Fibroblast of skin of abdomen (primary cell): ENCODE results near the gene SEC23IP. TPM values are rescaled to one million over a fixed set of nuclear protein-coding genes. Genes with fewer than 3 reads are reported as not detected.
"Not testable (repeated sequence)": the region's sequence is repeated elsewhere in the genome, so short reads cannot be mapped to it uniquely, and the experiment has no call there.

ENCODE experiments used
- DNase-seq: peaks from one replicate; pipeline ENCODE4 v3.0.0-alpha.2; 2013
- polyA plus RNA-seq, 2 experiments: library from polyadenylated mRNA; unstranded; fragments of 120-200 nt; gene quantifications; one replicate each; pipeline ENCODE4 v1.2.1, GENCODE V29; 2013; ENCODE audit not compliant: insufficient read length in 2 of 2

Gene SEC23IP
- 68.3 TPM for polyA plus RNA-seq (2013, experiment 1 of 2; ENCODE audit: insufficient read length)
- polyA plus RNA-seq (2013, experiment 2 of 2; ENCODE audit: insufficient read length), result 62.5 TPM

- peak; percentile 95 for DNase-seq
These were observed at the start of gene SEC23IP for GRCh38 chr10:119892188-119893065. Gene SEC23IP, plus strand, starts transcription at chr10:119892730. Its CDS starts 53 bp downstream, at chr10:119892783.

DNA sequence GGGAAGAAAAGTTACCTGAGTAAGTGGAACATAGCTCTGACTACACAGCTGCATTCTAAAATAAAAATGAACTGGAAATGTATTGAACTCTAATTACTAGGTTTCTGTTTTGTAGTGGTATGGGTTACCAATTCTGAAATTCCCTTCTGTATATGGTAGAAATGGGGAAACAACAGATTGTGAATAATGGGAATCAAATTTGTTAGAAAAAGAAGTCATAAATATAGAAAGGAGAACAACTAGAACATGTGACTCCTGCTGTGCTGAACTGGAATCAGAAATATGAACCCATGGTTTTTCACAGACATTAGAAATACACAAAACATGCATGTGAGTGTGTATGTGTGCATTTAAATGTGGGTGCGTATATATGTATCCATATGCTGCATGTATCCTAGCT is 46.9 kb upstream of the SEC23IP start:
- DNase-seq, result no peak

DNA sequence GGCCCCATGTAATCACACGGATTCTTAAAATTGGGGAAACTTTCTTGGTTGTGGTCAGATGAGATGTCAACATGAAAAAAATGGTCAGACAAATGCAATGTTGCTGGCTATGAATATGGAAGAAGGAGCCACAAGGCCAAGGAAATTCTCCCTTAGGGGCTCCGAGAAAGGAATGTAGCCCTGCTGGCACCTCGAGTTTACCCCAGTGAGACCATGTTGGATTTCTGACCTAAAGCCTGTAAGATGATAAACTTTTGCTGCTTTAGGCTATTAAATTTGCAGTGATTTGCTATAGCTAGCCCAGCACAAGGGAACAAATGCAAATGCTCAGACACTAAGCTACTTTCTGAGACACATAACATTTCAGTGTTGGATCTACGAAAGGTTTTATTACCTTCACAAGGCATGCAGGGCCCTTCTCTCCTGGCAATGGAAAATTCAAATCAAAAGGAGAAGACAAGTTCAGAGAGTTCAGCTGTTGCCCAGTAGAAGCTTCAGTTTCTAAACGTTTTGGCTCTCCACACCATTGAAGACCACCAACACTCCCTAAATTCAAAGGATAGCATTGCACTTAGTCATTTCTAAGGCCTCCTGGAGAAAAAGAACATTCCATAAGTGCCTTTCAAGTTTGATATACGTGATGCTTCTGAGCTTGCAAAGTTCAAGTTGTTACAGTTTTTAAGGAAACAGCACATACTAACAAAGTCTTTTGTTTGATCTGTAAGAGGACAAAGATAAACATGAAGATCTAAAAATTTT is 43.3 kb upstream of the SEC23IP start:
- peak; percentile 87 for DNase-seq

DNA sequence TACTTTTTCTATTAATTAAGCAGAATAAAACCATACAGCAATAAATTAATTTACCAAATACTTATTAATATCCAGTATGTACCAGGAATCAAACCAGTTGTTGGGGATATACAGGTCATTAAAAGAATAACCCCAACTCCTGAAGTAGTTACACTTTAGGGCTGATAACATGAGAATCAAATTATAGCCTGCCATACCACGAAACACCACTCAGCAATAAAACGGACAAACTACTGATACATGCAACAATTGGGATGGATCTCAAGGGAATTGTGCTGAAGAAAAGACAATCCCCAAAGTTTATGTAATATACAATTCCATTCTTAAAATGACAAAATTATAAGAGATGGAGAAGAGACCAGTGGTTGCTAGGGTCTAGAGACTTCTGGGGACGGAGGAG is 42.6 kb upstream of the SEC23IP start:
- peak; percentile 28 for DNase-seq

DNA sequence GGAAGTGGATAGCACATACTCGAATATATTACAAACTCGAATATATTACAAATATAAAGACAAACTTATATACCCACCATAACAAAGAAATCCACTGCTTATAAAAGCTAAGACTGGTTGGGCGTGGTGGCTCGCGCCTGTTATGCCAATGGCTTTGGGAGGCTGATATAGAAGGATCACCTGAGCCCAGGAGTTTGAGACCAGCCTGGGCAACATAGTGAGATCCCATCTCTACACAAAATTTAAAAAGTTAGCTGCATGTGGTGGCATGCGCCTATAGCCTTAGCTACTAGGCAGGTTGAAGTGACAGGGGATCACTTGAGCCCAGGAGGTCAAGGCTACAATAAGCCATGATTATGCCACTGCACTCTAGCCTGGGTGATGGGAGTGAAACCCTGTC is 40.3 kb upstream of the SEC23IP start:
- DNase-seq, result no peak

DNA sequence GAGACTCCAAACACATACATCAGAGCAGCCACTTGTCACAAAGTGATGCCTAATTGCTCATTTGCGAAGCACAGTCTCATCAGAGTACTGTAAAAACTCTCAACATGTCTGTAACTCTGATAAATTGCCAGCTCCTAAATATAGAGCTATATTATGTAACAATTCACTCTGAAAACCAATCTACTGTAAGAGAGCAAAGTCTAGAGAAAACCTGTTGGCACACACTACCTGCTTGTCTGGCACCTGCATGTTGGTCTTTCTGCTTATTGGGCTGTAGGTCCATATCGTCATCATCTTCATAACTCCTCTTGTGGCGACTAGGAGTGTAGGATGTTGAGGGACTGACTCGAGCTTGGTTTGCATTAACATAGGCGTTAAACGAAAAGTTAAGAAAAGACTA is 39.7 kb upstream of the SEC23IP start:
- no peak for DNase-seq

DNA sequence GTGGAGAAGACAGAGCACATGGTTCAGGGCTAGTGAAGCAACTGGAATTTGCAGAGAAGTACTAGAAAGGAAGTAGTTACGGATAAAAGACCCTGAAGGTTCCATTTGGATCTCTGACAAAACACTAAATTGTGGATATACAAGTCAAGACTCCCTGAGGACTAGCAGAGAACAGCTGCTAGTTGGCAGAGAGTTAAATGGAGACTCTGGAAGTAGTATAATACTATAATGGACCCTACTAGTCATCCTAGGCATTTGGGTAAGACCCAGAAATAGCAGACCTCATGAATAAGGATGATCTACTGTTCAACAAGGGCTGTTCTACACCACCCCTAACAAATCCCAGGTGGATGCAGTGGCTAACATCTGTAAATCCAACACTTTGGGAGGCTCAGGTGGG is 39.0 kb upstream of the SEC23IP start:
- no peak for DNase-seq

DNA sequence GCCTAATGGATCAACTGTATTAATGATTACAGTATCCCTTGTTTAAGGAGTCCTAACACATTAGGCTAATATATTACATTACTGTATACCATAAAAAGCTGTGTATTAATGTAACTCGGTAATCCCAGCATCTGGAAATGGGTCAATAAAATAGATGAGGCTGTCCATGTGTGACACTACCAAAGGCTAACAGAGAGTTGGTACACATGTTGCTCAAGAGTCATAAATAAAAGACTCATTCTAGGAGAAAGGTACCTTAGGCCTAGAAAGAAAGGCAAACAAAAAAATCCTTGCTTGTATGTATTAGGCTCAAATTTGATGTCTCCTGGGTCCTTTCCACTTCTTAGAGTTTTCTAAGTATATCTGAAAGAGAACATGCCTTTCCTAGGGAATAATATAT is 34.5 kb upstream of the SEC23IP start:
- no peak for DNase-seq

GRCh38 chr10:119859420-119860258 is 32.9 kb upstream of the SEC23IP start:
- peak; percentile 33 for DNase-seq

- no peak for DNase-seq
These were observed 31.5 kb upstream of the SEC23IP start for GRCh38 chr10:119860866-119861607.

- no peak for DNase-seq
These were observed 30.0 kb upstream of the SEC23IP start for GRCh38 chr10:119862524-119862923.

GRCh38 chr10:119863951-119864565 is 28.5 kb upstream of the SEC23IP start:
- DNase-seq, result no peak

DNA sequence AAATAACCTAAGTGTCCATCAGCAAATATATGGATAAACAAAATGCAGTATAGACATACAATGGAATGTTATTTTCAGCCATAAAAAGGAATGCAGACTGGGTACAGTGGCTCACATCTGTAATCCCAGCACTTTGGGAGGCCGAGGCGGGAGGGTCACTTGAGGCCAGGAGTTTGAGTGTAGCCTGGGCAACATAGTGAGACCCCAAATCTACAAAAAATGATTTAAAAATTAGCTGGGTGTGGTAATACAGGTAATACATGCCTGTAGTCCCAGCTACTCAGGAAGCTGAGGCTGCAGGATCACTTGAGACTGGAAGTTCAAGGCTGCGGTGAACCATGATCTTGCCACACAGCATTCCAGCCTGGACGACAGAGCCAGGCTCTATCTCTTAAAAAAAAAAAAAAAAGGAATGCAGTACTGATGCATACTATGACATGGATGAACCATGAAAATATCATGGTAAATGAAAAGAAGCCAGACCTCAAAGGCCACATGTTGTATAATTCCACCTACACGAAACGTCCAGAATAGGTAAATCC is 26.8 kb upstream of the SEC23IP start:
- no peak for DNase-seq

GRCh38 chr10:119867317-119867716 is 25.2 kb upstream of the SEC23IP start:
- DNase-seq, result no peak

- not testable (repeated sequence) for DNase-seq
These were observed 23.1 kb upstream of the SEC23IP start for GRCh38 chr10:119869398-119869797.

GRCh38 chr10:119871881-119872609 is 20.5 kb upstream of the SEC23IP start:
- no peak for DNase-seq

DNA sequence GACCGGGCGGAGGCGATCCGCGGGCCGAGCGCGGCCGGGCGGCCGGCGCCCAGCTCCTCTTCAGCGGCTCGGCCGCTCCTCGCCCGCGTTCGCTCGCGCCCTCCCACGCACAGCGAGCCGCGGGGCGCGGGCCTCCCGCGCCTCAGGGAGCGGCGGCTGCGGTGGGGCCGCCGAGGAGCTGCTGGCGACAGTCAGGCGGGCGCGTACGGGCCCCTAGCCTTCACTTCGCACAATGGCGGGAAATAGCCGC is 20.0 kb upstream of the SEC23IP start, which contains the start of gene MCMBP:
MCMBP (minus strand) TSS at position 234 of the 250 bp plus-strand sequence. CDS start 259 bp downstream, outside the sequence.
- DNase-seq, result no peak

DNA sequence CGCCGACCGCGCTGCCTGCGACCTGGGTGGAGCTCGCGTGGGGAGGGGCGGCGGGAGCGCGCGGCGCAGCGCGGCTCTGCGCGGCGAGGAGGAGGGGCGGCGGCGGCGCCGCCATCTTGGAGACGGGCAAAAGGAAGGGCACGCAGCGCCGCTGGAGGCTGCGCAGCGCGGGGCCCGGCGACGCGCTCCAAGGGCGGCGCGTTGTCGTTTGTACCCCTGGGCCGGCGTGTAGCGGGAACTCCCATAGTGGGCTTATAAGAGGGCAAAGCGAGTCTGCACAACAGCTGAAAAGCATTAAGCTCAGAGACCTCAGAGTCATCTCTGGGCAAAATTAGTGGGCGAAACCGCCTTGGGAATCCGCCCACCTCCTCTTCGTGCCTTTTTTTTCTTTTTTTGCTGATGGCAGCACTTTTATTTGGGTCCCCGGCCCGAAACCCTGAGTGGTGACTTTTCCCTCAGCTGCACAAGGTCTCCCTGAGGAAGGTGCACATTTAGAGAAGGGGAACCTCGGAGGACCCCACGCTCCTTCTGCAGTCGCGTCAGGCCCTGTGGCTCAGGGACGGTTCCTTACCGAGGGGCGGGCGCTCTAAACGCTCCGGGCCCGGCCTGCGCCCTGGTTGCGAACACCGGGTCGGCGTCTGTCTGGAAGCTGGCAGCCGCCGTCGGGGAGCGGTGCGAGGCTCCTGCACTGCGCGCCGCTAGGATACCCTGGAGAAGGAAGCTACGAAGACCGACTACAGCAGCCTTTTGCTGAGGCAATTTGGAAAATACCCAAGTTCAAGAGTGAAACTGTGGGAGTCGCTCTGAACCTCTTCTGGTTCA is 19.5 kb upstream of the SEC23IP start:
- peak; percentile 89 for DNase-seq

DNA sequence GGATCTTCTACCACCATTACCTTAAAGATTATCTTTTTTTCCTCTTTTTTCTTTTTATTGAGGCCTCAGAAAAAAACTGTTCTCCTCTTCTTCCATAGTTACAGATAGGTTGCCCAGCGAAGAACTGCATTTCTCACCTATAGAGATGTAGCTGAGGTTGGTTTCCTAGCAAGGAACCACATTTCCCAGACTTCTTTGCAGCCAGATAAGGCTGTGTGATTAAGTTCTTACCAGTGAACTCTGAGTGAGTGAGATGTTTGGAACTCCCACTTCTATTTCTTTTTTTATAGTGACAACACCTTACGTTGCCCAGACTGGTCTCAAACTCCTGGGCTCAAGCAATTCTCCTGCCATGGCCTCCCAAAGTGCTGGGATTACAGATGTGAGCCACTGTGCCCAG is 14.0 kb upstream of the SEC23IP start:
- no peak for DNase-seq
